OCI-LY7 (cell line): ENCODE measurements around the gene WDR18. TPM values are rescaled to one million over a fixed set of nuclear protein-coding genes. Genes with fewer than 3 reads are reported as not detected.
A peak's percentile ranks its signal among the peaks of the same experiment; 100 is the strongest.

ENCODE experiments used
- BruUV-seq: library from RNA; stranded (reverse); fragments of 400-500 nt; replicated peaks from 2 replicates; lab custom pipeline; 2021; lab: Mats Ljungman, UMichigan
- CTCF ChIA-PET: fragments of 300-600 bp; sonication (Branson Sonifier 250); formaldehyde crosslinking; loops from one replicate; lab custom pipeline; 2022; ENCODE audit warnings: antibody characterized with exemption; ENCODE audit not compliant: unreplicated experiment; lab: Charles Lee
- POLR2A ChIA-PET: fragments of 300-600 bp; sonication (Branson Sonifier 250); formaldehyde crosslinking; loops from one replicate; lab custom pipeline; 2022; ENCODE audit warnings: antibody characterized with exemption; lab: Charles Lee
- DNase-seq: peaks from one replicate; pipeline ENCODE4 v3.0.0-alpha.2; 2015; ENCODE audit warnings: low spot score
- H2AFZ ChIP-seq: fragments of 200-600 bp; sonication (generic), shearing (Covaris generic); 2 replicates; pipeline ENCODE4 v1.6.1; 2014; ENCODE audit warnings: mild to moderate bottlenecking, antibody characterized with exemption, low read length, moderate library complexity
- H3K27ac ChIP-seq: fragments of 200-600 bp; sonication (generic); 2 replicates; pipeline ENCODE4 v1.5.1; 2014; ENCODE audit warnings: mixed run types, low read depth, mild to moderate bottlenecking, moderate library complexity, low read length, inconsistent platforms; ENCODE audit not compliant: poor library complexity, severe bottlenecking
- H3K36me3 ChIP-seq: fragments of 200-600 bp; sonication (generic); 2 replicates; pipeline ENCODE4 v1.6.1; 2014; ENCODE audit warnings: mild to moderate bottlenecking, antibody characterized with exemption, low read length, moderate library complexity, mixed read lengths; ENCODE audit not compliant: insufficient read depth
- H3K4me1 ChIP-seq: fragments of 200-600 bp; sonication (generic); 2 replicates; pipeline ENCODE4 v1.5.1; 2014; ENCODE audit warnings: mild to moderate bottlenecking, low read length; ENCODE audit not compliant: insufficient read depth, poor library complexity, severe bottlenecking
- H3K4me2 ChIP-seq: fragments of 200-600 bp; sonication (generic); 2 replicates; pipeline ENCODE4 v1.6.1; 2014; ENCODE audit warnings: mild to moderate bottlenecking, low read length
- H3K4me3 ChIP-seq: fragments of 200-600 bp; sonication (generic); 2 replicates; pipeline ENCODE4 v1.5.1; 2014; ENCODE audit warnings: mild to moderate bottlenecking, low read depth, low read length; ENCODE audit not compliant: poor library complexity, severe bottlenecking
- H3K79me2 ChIP-seq: fragments of 200-600 bp; sonication (generic); 2 replicates; pipeline ENCODE4 v1.6.1; 2016; ENCODE audit warnings: low read depth, mild to moderate bottlenecking, low read length, moderate library complexity, mixed read lengths; ENCODE audit not compliant: insufficient read depth
- H3K9me2 ChIP-seq: fragments of 200-600 bp; sonication (generic); 2 replicates; pipeline ENCODE4 v1.6.1; 2016; ENCODE audit warnings: mild to moderate bottlenecking, low read length, mixed read lengths; ENCODE audit not compliant: insufficient read depth
- H3K9me3 ChIP-seq: fragments of 200-600 bp; sonication (generic); 2 replicates; pipeline ENCODE4 v1.6.1; 2014; ENCODE audit warnings: mild to moderate bottlenecking, mixed run types, low read length, mixed read lengths
- H4K20me1 ChIP-seq: fragments of 200-600 bp; sonication (generic); 2 replicates; pipeline ENCODE4 v1.6.1; 2014; ENCODE audit warnings: mild to moderate bottlenecking, antibody characterized with exemption, low read length, moderate library complexity, mixed read lengths; ENCODE audit not compliant: insufficient read depth
- CTCF ChIP-seq: fragments of 200-600 bp; sonication (generic); conservative IDR thresholded peaks from 2 replicates; pipeline ENCODE4 v1.5.1; 2014; ENCODE audit warnings: mild to moderate bottlenecking, antibody characterized with exemption, low read length, moderate library complexity, mixed read lengths
- EZH2phosphoT487 ChIP-seq: fragments of 200-600 bp; sonication (generic); IDR thresholded peaks from 2 replicates; pipeline ENCODE4 v1.6.1; 2018; ENCODE audit warnings: low read depth, borderline replicate concordance, mild to moderate bottlenecking, mixed run types, antibody characterized with exemption, low read length, moderate library complexity, mixed read lengths
- intact Hi-C: fragments of 100-400 bp; cut with micrococcal nuclease; formaldehyde crosslinking; loops from one replicate; pipeline ENCODE4 v1.10.0; 2022; ENCODE audit not compliant: unreplicated experiment
- total RNA-seq, 2 experiments: library from RNA; depleted of rRNA in 1 of 2; stranded (reverse); fragments of >200 nt in 1 of 2; shearing (Covaris generic) in 1 of 2; gene quantifications; 2 replicates each; pipeline ENCODE4 v1.2.3, GENCODE V29; 2014 to 2022

WDR18 gene
- total RNA-seq, 2 experiments from 2014 or later = 51.4 to 74.7 TPM

GRCh38 chr19:1016647-1017114 lies 32.5 kb downstream of the WDR18 start:
- Histone ChIP-seq H4K20me1 (peaks cover 10% of the 10 kb centered on the region), H2AFZ (no peak overlapping the region), H3K27ac (no peak overlapping the region), H3K79me2 (peaks cover 62% of the 10 kb centered on the region), H3K9me2 (no peaks in the 10 kb centered on the region), H3K4me1 (peaks cover 37% of the 10 kb centered on the region), H3K4me3 (no peak overlapping the region), H3K9me3 (no peaks in the 10 kb centered on the region), H3K36me3 (peaks cover 79% of the 10 kb centered on the region), H3K4me2 (peak overlapping the region; percentile 94; the same call in 1 of the 2 replicates)
- intact Hi-C loops = no loop called here
- TF ChIP-seq CTCF = no peak
- TF ChIP-seq EZH2phosphoT487 = no peak
- ChIA-PET POLR2A (no interaction called here), CTCF (no interaction called here)
- no TSS peak for BruUV-seq
- DNase-seq = no peak

GRCh38 chr19:1017115-1017905 lies 33.2 kb downstream of the WDR18 start:
- Histone ChIP-seq H3K27ac (no peak overlapping the region), H3K4me2 (peak overlapping the region; percentile 94), H3K4me1 (peaks cover 42% of the 10 kb centered on the region), H3K4me3 (peak overlapping the region; percentile 15), H3K79me2 (peaks cover 62% of the 10 kb centered on the region), H2AFZ (no peak overlapping the region), H4K20me1 (peaks cover 10% of the 10 kb centered on the region), H3K9me3 (no peaks in the 10 kb centered on the region), H3K9me2 (no peaks in the 10 kb centered on the region), H3K36me3 (peaks cover 72% of the 10 kb centered on the region)
- CTCF ChIA-PET = no interaction called here
- POLR2A ChIA-PET = interaction anchor here (0.6 kb wide), 1 partner anchor 14 kb away, joined by 3 read pairs; no protein-coding TSS in a partner anchor
- TF ChIP-seq EZH2phosphoT487 = no peak
- TF ChIP-seq CTCF = no peak
- BruUV-seq = no TSS peak
- DNase-seq = no peak
- intact Hi-C loops = no loop called here

GRCh38 chr19:1017906-1018305 lies 33.8 kb downstream of the WDR18 start:
- Histone ChIP-seq H3K79me2 (peaks cover 62% of the 10 kb centered on the region), H3K9me2 (no peaks in the 10 kb centered on the region), H2AFZ (no peak overlapping the region), H3K4me3 (peak overlapping the region; percentile 15), H3K9me3 (no peaks in the 10 kb centered on the region), H3K4me1 (peaks cover 48% of the 10 kb centered on the region), H4K20me1 (peaks cover 10% of the 10 kb centered on the region), H3K4me2 (peak overlapping the region; percentile 94), H3K36me3 (peaks cover 66% of the 10 kb centered on the region), H3K27ac (no peak overlapping the region)
- ChIA-PET POLR2A (interaction anchor here (0.6 kb wide), 1 partner anchor 15 kb away, joined by 3 read pairs; no protein-coding TSS in a partner anchor), CTCF (no interaction called here)
- intact Hi-C loops = no loop called here
- no peak for DNase-seq
- TF ChIP-seq CTCF (no peak), EZH2phosphoT487 (no peak)
- no TSS peak for BruUV-seq
